GM12874 (cell line): ENCODE data around the gene PGAP3.

Source experiments
- TF ChIP-seq, protein P1 (sequence below): IDR thresholded peaks from 2 replicates; pipeline ENCODE4 v1.5.1; 2011; ENCODE audit warnings: low read depth, mild to moderate bottlenecking, control low read depth, low read length, moderate library complexity; ENCODE audit not compliant: insufficient read depth

PGAP3 gene

DNA sequence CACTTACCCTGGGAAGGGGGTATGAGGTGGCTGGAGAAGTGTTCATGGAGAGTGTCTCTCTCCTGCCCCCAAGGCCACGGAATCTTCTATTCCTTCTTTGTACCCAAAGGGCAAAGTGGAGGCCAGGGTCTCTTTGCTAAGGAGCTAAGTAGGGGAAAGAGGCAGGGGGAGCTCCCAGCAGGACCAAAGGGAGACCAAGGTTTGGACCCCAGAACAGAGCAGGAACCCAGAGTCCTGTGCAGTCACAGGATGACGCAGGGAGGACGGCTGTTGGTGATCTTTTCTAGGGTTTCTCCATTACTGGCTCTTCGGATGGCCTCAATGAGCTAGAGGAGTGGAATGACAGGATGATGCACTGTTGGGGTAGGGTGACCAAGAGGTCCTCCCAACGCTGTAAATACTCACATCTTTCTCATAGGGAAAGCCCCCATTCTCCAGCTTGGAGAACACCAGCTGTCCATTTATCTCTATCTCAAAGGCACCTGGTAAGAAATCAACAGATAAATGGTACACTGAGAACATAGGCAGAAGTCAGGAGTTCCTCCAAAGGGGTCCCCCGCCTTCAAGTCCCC lies 41.5 kb upstream of the PGAP3 start:
- TF ChIP-seq, protein P1, sequence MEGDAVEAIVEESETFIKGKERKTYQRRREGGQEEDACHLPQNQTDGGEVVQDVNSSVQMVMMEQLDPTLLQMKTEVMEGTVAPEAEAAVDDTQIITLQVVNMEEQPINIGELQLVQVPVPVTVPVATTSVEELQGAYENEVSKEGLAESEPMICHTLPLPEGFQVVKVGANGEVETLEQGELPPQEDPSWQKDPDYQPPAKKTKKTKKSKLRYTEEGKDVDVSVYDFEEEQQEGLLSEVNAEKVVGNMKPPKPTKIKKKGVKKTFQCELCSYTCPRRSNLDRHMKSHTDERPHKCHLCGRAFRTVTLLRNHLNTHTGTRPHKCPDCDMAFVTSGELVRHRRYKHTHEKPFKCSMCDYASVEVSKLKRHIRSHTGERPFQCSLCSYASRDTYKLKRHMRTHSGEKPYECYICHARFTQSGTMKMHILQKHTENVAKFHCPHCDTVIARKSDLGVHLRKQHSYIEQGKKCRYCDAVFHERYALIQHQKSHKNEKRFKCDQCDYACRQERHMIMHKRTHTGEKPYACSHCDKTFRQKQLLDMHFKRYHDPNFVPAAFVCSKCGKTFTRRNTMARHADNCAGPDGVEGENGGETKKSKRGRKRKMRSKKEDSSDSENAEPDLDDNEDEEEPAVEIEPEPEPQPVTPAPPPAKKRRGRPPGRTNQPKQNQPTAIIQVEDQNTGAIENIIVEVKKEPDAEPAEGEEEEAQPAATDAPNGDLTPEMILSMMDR, result no peak

DNA sequence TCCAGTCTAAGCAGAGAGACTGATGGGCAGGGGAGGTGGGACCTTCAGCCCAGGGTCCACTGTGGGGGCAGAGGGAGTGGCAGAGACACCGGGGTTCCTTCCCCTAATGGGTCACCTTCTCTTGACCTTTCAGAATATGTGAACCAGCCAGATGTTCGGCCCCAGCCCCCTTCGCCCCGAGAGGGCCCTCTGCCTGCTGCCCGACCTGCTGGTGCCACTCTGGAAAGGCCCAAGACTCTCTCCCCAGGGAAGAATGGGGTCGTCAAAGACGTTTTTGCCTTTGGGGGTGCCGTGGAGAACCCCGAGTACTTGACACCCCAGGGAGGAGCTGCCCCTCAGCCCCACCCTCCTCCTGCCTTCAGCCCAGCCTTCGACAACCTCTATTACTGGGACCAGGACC lies 39.7 kb upstream of the PGAP3 start:
- TF ChIP-seq, protein P1, result no peak

GRCh38 chr17:39726617-39727016 lies 38.8 kb upstream of the PGAP3 start:
- TF ChIP-seq, protein P1, result no peak

- TF ChIP-seq, protein P1, result no peak
Measured at GRCh38 chr17:39724731-39725130, 36.9 kb upstream of the PGAP3 start.

- TF ChIP-seq, protein P1, result no peak
Measured at GRCh38 chr17:39722965-39723848, 35.4 kb upstream of the PGAP3 start.

DNA sequence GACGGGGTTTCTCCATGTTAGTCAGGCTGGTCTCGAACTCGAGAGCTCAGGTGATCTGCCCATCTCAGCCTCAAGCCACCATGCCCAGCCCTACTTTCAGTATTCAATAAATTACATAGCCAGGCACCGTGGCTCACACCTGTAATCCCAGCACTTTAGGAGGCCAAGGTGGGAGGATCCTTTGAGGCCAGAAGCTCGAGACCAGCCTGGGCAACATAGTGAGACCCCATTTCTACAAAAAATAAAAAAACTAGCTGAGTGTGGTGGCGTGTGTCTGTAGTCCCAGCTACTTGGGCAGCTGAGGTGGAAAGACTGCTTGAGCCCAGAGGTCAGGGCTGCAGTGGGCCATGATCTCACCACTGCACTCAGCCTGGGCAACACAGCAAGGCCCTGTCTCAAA lies 34.2 kb upstream of the PGAP3 start:
- TF ChIP-seq, protein P1, result no peak

DNA sequence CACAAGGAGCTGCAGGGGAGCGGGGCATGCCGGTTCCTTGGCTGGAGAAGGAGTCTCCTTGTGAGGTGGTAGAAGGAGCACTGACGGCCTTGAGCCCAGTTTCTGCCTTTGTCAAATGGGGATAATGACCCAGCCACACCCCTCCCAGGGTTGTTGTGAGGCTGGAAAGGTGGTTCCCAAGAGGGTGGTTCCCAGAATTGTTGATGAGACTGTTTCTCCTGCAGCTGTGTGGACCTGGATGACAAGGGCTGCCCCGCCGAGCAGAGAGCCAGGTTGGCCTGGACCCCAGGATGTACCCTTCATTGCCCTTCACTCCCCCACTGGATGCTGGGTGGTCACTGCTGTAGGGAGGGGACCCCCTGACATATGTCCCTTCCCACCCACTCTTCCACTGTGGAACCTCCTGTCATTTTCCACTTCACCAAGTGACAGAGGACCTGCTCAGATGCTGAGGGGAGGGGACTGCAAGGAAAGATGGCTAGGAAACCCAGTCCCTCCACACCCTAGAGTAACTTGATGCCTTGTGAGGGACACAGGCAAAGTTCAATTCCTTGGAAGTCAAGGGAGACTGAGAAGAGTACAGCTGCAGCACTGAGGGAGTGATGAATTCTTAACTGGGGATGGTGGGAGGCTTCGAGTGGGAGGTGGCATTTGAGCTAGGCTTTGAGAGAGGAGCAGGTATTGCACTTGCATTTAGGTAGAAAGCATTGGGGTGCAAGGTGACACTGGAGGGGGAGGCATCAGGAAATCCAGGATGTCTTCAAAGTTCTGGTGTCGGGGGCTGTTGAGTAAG lies 31.9 kb upstream of the PGAP3 start:
- TF ChIP-seq, protein P1, result no peak
